Measurements from ENCODE around the gene TACR1.

DNA sequence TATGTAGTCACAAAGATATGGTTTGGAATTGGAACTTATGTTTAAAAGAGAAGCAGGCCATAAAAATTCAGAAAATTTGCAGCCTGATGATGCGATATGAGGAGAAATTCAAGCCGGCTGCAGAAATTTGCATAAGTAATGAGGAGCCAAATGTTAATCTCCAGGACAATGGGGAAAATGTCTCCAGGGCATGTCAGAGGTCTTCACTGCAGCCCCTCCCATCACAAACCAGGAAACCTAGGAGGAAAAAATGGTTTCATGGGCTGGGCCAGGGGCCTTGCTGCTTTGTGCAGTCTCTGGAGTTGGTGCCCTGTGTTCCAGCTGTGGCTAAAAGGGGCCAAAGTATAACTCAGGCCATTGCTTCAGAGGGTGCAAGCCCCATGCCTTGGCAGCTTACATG, 28.4 kb downstream of the TACR1 start:
- TF ChIP-seq POLR2AphosphoS5 (IDR thresholded peaks at IDR 0.05; ENCODE audit: low read depth, low read length) (no peak), POLR2A (IDR thresholded peaks at IDR 0.05; ENCODE audit: low read depth, low read length) (no peak), TAF1 (IDR thresholded peaks at IDR 0.05; ENCODE audit: borderline replicate concordance, low read depth, low read length) (no peak)
